HL-60/S4 treated with phorbol 12-myristate 13-acetate at 8.2 ng/mL for 4 days and 3 days (cell line): ENCODE data around the gene SLC12A3.
"Not testable (repeated sequence)": the region's sequence is repeated elsewhere in the genome, so short reads cannot be mapped to it uniquely, and the experiment has no call there.

Experiments
- in situ Hi-C: fragments of 300-500 bp; cut with MboI; formaldehyde crosslinking; loops from 2 replicates; pipeline ENCODE4 v1.15.0; 2022; ENCODE audit warnings: low sequenced_read_pairs

SLC12A3 gene

DNA sequence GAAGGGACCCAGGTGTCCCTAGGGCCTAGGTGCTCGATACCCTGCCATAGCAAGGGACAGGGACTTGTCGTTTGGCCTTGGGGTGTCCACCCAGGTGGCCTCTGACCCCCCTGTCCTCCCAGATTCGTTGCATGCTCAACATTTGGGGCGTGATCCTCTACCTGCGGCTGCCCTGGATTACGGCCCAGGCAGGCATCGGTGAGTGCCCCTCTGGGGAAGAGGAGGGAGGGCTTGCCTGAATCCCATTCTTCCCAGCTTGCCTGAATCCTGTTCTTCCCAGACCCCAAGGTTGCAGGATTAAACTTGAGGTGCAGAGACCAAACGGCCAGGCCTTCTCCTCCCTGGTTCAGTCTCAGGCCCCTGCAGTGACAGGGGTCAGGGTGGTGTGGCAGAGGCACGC lies 3.2 kb downstream of the SLC12A3 start:
- in situ Hi-C loops: no loop called here

DNA sequence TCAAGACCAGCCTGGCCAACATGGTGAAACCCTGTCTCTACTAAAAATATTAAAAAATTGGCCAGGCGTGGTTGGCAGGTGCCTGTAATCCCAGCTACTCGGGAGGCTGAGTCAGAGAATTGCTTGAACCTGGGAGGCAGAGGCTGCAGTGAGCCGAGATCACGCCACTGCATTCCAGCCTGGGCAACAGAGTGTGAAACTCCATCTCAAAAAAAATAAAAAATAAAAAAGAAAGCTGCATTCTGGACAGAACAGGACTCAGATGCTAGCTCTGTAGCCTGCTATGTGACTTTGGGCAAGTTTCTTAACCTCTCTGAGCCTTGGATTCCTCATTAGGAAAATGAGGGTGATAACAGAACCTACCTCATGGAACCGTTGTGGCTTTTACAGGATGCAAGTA lies 3.8 kb downstream of the SLC12A3 start:
- in situ Hi-C loops: not testable (repeated sequence)

DNA sequence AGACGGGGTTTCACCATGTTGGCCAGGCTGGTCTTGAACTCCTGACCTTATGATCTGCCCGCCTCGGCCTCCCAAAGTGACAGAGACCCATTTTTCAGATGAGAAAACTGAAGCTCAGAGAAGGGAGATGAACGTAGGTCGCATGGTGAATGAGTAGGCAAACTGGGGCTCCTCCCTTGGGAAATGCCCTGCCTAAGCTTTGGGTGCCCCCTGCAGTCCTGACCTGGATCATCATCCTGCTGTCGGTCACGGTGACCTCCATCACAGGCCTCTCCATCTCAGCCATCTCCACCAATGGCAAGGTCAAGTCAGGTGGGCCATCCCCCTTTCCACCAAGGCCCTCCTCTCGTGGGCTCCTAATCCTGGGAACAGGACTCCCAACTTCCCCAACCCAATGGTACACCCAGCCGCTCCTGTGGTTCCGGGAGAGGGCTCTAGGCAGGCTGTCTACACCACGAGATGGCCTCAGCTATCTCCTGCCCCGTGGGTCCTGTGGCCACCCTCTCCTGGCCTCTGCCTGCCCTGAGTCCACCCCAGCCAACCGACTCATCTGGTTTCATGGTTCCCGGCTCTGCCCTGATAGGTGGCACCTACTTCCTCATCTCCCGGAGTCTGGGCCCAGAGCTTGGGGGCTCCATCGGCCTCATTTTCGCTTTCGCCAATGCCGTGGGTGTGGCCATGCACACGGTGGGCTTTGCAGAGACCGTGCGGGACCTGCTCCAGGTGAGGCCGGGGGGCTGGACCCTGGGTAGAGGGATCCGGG lies 4.7 kb downstream of the SLC12A3 start:
- in situ Hi-C loops: no loop called here

DNA sequence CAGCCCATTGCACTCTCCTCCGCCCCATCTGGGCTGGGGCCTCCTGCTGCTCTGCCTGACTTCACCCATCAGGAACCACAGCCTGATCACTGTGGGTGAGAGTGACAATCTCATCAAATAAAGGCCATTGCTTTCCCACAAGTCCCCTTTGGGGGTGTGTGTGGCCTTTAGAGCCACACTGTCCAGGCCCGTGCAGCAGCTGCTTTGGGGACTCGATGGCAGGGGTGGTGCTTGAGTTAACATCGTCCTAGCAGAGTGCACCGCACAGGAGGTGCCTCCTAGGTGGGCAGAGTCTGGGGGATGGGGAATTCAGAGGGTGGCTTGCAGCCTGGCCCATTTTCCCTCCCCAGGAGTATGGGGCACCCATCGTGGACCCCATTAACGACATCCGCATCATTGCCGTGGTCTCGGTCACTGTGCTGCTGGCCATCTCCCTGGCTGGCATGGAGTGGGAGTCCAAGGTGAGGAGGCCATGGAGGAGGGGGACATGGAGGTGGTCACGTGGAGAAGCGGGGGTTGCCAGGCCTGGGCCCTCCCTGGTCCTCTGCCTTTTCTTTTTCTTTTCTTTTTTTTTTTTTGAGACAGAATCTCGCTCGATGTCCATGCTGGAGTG lies 5.4 kb downstream of the SLC12A3 start:
- in situ Hi-C loops: no loop called here

DNA sequence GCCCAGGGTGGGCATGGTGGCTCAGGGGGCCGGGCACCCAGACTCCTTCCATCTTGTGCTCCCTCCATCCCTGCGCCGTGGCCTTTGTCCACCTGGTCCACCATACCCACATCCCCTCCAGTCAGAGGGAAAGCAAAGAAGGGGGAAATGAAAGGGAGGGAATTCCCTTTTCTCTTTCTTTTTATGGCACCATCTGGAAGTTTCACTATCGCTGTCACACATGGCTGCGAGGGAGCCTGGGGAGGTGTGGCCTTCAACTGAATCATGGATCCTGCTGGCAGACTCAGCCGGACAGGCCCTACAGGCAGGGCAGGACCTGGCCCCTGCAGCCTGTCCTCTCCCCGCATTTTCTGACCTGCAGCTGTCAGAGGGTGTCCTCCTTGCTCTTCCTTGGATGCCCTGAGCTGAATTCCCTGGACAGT lies 6.2 kb downstream of the SLC12A3 start:
- in situ Hi-C loops: no loop called here

DNA sequence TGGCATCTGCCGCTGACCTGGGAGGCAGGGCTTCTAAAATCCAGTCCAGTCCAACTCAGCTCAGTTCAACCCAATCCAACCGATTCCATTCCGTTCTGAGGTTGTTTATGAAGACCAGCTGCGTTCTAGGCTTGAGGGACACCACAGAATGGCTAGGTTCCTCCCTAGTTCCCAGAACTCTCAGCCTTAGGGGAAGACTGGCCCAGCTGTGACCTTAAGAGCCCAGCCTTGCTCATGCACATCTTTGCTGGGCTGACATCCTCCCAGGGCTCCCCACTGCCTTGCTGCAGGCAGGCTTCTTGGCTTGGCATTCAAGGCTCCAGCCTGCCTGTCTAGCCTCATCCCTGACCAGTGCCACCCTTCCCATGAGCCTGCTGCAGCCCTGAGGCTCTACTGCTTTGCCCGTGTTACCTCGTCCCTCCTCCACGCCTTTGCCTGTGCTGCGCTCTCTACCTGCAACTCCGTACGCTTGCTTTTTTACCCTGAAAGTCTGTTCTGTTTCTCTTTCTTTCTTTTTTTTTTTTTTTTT lies 7.9 kb downstream of the SLC12A3 start:
- in situ Hi-C loops: no loop called here

DNA sequence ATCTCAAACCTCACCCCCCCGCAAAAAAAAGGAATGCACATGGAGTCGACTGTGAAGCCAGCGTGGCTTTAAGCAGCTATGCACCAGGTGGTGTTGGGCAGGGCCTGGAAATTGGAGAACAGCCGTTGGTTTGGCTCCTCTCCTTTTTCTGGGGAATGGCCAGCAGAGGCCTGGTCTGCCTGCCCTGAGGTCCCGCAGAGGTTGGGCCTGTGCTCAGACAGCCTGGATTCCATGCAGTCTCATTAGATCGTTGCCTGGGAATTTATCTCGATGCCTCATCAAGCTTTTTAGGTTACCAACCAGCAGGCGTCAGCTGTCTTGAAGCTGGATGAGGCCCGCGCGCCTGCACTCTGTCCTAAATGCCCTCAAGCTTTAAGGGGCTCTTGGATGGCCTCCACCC lies 9.8 kb downstream of the SLC12A3 start:
- in situ Hi-C loops: no loop called here

DNA sequence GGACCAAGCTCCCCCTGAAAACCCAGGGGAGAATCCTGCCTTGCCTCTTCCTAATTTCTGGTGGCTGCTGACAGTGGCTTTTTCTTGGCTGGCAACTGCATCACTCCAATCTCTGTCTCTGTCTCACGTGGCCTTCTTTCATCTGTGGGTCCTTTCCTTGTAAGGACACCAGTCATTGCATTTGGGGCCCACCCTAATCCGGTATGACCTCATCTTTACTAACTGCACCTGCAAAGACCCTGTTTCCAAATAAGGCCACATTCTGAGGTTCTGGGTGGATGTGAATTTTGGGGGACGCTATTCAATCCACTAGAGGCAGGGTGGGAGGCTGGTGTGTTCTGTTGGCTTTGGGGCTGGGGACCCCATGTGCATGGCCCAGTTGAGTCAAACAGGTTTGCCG lies 11.0 kb downstream of the SLC12A3 start:
- in situ Hi-C loops: no loop called here

DNA sequence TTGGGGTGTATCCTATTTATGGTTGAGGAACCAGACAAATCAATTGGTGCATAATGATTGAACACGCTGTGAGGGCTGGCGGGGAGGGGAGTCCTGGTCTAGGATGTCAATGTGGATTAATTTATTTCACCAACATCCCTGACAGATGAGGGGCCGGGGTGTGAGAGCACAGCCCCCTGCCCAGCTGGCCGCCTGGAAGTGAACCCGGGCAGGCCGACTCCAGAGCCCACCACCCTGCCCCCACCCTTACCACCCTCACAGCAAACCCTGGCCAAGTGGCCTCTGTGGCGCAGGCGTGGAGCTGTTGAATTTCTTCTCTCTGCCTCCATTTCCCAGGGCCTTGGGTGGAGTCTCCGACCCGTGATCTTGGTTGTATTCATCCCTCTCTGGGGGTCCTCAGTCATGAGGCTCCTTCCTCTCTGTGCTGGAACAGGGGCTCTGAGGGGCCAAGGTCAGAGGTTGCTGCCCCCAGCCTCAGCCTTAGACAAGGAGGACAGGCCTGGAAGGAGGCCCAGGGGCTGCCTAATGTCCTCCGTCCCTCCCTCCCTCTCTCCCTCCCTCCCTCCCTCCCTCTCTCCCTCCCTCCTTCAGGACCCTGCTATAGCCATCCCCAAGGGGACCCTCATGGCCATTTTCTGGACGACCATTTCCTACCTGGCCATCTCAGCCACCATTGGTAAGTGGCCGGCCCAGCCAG lies 12.6 kb downstream of the SLC12A3 start:
- in situ Hi-C loops: no loop called here

DNA sequence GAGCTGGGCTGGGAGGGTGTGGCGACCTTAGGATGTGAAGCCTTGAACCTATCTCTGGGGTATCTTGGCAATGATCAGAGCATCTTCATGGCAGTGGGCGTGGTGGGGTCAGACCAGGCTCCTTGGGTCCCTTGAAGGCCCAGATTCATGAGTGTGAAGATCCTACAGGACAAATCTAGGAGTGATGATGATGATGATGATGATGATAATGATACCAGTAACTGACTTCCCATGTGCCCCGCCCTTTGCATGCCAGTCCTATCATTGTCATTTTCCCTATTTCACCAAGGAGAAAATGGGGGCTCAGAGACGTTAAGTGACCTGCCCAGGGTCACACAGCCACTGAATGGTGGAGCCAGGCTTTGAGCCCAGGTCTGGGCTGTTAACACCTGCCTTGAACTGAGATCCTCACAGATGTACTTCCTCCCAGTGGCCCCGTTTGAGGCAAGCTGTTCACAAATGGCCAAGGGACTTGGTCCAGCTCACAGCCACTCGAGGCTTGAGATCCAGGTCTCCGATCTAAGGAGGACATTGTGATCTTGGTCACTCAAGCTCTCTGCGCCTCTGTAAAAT lies 13.4 kb downstream of the SLC12A3 start:
- in situ Hi-C loops: no loop called here

DNA sequence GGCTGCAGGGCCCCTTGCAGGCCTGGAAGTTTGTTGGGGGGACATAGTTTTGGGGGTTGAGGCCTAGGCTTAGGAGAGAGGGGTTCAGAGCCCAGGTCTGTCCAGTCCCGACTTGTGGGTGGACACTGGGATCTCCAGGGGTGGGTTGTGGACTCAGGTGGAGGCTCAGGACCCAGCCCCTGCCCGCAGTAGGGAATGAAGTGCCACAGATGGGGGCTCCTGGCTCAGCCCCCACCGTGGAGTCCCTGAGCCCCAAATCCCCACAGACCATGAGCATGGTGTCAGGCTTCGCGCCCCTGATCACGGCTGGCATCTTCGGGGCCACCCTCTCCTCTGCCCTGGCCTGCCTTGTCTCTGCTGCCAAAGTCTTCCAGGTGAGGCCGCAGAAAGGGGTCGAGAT lies 14.3 kb downstream of the SLC12A3 start:
- in situ Hi-C loops: no loop called here

DNA sequence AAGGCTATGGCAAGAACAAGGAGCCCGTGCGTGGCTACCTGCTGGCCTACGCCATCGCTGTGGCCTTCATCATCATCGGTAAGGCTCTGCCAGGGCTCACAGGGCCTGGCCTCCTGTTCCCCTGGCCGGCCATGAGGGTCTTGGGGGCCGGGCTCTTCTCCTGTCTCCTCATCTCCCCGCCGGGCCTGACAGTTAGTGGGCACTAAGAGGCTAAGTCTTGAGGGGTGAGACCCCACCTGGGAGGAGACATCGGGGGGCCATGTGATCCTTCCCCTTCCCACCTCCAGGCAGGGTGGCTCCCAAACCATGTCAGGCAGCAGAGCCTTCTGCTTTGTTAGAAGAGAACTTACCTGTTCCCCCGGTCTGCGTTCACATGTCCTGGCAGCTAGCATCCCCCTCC lies 15.2 kb downstream of the SLC12A3 start:
- in situ Hi-C loops: no loop called here

DNA sequence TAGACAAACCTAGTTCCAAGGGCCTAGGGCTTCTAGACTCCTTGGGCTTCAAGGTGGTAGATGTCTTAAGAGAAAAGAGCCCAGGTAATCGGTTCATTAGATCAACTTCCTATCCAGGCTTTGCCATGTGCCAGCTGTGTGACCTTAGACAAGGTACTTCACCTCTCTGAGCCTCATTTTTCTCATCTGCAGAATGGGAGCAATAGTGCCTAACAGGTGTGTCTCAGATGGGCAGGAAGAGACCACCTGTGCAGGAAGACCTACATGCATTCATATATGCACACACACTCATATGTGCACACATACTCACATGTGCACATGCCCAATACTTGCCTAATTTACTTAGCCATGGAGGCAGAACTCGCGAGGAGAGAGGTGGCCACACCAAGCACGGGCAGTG lies 15.7 kb downstream of the SLC12A3 start:
- in situ Hi-C loops: no loop called here

DNA sequence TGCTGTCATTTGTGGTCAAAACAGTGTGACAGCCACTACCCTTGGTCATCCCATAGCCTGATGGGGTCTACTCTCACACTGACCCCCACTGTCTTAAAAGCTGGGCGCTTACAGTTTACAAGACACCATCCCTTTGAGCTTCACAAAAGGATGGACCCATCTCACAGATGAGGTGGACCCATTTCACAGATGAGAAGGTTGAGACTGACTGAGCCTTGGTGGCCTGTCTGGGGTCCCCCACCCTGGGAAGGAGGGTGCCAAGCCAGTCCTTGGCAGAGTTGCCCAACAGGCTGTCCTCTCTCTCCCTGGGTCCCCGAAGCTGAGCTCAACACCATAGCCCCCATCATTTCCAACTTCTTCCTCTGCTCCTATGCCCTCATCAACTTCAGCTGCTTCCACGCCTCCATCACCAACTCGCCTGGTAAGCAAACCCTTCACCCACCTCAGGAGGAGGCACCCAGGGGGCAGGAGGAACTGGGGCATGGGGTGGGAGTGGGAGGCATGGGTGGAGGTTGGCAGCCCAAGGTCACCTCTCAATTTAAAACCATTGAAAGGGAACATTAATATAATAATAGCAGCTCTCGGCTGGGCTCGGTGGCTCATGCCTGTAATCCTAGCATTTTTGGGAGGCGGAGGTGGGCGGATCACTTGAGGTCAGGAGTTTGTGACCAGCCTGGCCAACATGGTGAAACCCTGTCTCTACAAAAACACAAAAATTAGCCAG lies 17.2 kb downstream of the SLC12A3 start:
- in situ Hi-C loops: no loop called here

DNA sequence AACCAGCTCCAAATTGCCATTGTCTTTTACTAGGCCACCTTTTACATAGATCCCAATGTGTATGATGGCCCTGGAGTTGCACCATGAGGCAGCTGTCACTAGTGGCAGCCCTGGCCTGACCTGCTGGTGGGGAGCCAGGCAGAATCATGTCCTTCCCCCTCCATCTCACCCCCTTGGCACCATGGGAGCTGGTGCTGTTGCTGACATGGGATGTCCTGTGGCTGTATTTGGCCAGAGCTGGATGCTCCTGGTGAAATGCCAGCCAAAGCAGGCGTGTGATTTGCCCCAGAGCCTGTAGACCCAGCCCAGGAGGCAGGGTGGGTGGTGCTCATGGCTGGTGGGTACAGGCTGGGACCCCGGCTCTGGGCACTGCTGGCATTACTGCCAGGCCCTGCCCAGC lies 18.6 kb downstream of the SLC12A3 start:
- in situ Hi-C loops: no loop called here

DNA sequence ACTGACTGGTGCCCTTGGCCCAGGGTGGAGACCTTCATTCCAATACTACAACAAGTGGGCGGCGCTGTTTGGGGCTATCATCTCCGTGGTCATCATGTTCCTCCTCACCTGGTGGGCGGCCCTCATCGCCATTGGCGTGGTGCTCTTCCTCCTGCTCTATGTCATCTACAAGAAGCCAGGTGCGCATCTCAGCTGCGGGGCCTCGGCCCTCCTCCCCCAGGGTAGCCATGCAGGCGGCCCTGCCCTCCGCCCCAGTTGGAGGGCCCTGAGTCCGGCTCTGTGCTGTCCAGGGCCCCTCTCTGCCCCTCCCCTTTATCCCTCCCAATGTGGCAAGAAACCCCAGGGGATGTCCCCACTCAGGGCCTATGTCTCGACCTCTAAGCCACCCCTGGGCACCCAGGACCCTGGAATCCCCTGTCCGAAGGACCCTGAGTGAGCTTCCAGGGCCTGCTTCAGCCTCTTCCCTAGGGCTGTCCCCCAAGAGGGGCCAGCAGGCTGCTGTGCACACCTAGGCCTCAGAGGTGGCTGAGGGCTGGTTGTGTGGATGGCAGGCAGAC lies 19.1 kb downstream of the SLC12A3 start:
- in situ Hi-C loops: no loop called here

DNA sequence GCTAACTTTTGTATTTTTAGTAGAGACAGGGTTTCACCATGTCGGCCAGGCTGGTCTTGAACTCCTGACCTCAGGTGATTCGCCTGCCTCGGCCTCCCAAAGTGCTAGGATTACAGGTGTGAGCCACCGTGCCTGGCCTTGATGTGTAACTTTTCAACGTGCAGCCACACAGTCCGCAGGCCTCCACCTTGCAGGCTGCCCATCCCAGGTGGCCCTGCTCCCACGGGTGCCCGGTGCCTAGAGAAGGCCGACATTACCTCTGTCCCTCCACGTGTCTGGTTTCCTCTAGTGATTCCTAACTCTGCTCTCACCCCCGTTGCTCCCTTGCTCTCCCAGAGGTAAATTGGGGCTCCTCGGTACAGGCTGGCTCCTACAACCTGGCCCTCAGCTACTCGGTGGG lies 19.9 kb downstream of the SLC12A3 start:
- in situ Hi-C loops: not testable (repeated sequence)

DNA sequence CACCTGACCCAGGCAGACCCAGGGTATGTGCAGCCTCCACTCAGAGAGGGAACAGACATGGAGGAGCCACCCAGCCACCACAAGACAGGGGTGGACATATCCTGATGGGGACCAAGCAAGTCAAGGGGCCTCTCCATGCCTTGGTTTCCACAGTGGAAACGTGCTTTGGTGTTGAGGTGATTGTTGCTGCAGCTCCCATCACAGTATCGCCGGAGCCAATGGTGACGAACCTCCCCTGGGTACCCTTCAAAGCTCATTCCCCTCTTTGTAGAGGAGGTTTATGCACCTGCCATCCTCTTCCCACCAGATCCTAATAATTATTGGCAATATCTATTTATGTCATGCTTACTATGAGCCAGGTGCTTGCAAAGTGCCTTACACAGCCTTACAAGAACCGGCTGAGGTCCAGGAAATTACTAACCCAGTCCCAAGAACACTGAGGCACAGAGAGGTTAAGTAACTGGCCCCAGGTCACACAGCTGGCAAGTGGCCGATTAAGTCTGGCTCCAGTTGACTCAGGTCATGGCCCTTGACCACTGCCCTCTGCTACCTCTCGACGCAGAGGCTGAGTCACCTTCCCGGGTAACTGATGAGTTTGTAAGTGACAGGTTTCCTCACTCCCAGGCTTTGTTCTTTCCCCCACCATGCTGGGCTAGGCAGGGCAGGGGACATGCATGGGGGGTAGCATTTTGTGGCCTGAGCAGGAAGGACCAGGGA lies 20.6 kb downstream of the SLC12A3 start:
- in situ Hi-C loops: no loop called here

DNA sequence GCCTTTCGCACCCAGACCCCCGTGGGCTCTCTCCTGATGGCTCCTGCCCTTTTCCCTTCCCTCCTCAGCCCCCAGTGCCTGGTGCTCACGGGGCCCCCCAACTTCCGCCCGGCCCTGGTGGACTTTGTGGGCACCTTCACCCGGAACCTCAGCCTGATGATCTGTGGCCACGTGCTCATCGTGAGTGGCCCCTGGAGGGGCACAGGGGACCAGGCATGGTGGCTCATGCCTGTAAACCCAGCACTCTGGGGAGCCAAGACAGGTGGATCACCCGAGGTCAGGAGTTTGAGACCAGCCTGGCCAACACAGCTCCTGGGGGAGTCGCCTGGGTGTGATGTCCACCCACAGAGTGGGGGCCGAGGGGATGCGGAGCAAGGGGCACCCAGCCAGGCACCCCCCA lies 21.3 kb downstream of the SLC12A3 start:
- in situ Hi-C loops: no loop called here

DNA sequence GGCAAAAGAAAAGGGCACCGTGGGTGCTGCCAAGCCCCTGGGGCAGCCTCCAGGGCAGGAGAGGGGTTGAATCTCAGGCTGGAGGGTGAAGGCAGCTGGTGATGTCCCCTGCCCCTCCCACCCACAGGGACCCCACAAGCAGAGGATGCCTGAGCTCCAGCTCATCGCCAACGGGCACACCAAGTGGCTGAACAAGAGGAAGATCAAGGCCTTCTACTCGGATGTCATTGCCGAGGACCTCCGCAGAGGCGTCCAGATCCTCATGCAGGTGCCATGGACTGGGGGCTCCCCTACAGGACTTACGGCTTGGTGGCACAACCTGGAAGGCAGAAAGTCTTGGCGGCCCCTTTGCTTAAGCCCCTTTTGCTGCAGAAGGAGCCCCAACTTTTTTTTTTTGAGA lies 21.8 kb downstream of the SLC12A3 start:
- in situ Hi-C loops: no loop called here
